Activated naive CD4-positive, alpha-beta T cell treated with anti-CD3 and anti-CD28 coated beads, Interleukin-2, amount 50 U/mL, for 72 hours (primary cell): ENCODE data around the gene ADCY5. TPM values are rescaled to one million over a fixed set of nuclear protein-coding genes. Genes with fewer than 3 reads are reported as not detected.
A peak's percentile ranks its signal among the peaks of the same experiment; 100 is the strongest.

Source experiments
- ATAC-seq, 2 donors: fragments of 150-1000 bp; cut with Tn5 transposase; 2 replicates each; pipeline ENCODE4 v1.10.0; 2021; ENCODE audit warnings: mild to moderate bottlenecking in 2 of 2, moderate library complexity in 2 of 2
- DNase-seq, 2 donors: peaks; one replicate each; pipeline ENCODE4 v3.0.0; 2021 to 2022; ENCODE audit warnings: low spot score in 2 of 2
- H3K27ac Mint-ChIP-seq, 2 donors: one replicate each; pipeline ENCODE4 v1.8.0; 2022; ENCODE audit warnings: mild to moderate bottlenecking in 2 of 2, mixed read lengths in 2 of 2
- H3K36me3 Mint-ChIP-seq, 2 donors: one replicate each; pipeline ENCODE4 v1.8.0; 2022; ENCODE audit warnings: mixed read lengths in 2 of 2
- H3K9me3 Mint-ChIP-seq, 2 donors: one replicate each; pipeline ENCODE4 v1.8.0; 2022; ENCODE audit warnings: mixed read lengths in 2 of 2
- total RNA-seq, 2 donors: library from RNA; stranded (reverse); gene quantifications; one replicate each; pipeline ENCODE4 v1.2.3, GENCODE V29; 2022

The ADCY5 gene
- total RNA-seq, 2 donors from 2014 or later: not detected

DNA sequence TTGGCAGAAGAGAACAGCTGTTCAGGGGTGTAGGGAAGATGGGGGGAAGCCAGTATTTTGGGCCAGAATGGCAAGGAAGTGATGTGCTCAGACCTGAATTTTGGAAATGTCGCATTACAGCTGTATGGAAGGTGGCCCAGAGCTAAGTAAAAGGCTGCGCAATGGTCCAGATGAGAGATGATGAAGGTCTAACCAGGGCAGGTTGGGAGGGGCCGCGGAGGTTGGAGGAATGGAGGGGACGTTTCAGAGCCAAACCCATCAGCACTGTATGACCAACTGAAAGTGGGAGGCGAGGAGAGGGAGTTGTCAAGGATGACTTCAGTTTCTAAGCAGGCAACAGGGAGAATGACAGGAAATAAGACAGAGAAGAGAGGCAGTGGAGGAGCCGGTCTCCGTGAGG is 60.8 kb downstream of the ADCY5 start:
- H3K36me3 Mint-ChIP-seq: no peaks in the 10 kb centered on the region
- no peak overlapping the region for H3K27ac Mint-ChIP-seq
- no peaks in the 10 kb centered on the region for H3K9me3 Mint-ChIP-seq
- ATAC-seq: no peak
- DNase-seq: no peak

DNA sequence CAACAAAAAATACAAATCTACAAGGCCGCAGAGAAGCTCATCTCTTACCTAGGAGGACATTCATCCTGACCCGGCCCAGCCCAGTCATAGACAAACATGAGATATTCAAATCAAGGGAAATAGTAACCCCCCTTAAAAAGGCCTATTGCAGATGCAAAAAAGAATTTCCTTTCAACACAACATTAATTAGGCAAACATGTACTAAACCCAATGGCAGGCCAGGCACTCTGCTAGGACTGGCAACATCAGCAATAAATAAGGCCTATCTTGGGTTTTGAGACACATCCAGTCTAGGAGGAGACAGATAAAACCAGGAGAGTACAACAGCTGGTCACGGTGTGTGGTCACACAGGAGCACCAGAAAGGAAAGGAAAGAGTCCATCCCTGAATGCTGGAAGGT is 61.4 kb downstream of the ADCY5 start:
- Mint-ChIP-seq H3K9me3 (no peaks in the 10 kb centered on the region), H3K27ac (no peak overlapping the region), H3K36me3 (no peaks in the 10 kb centered on the region)
- DNase-seq (no peak), ATAC-seq (no peak)

DNA sequence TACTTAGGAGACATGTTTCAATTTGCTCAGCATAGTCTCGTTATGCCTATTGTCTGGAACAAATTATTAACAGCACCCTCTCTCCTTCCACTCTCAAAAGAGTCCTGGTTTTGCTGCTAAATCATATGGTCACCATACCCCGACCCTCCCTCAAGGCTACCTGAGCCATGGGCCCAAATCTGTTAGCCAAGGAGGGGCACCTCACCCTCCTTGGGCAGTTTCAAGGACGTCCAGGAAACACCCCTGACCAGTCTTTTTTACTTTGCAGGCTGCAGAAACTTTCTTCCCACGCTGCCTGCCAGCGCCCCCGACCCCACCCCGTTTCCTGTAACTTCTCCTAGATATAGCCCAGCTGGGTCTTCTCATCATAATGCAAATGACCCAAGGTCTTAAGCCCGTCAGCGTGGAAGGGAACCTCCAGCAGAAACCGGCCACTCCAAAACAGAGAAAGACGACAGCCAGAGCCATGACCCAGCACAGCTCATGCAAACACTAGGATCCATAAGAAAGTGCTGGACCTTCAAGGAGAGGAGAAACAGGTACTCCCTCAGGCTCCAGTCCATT is 62.3 kb downstream of the ADCY5 start:
- no peaks in the 10 kb centered on the region for H3K9me3 Mint-ChIP-seq
- H3K27ac Mint-ChIP-seq: no peak overlapping the region
- no peak for ATAC-seq
- no peak for DNase-seq
- H3K36me3 Mint-ChIP-seq: no peaks in the 10 kb centered on the region

DNA sequence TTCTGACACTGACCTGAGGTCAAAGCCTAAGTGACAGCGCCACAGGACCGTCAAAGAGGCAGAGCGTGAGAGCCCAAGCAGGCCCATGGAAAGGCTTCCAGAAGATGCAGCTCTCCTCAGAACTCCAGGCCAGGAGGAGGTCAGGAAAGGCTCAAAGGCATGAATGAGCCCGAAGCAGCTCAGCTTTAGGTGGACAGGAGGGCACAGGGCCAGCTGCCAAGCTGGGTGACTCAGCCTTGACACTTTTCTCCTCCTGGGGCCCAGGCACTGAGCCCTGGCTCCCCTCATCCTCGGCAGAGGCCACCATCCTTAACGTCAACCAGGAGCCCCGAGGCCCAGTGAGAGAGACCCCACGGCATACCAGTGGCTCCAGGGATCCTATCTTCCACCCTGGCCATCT is 62.9 kb downstream of the ADCY5 start:
- DNase-seq: no peak
- no peaks in the 10 kb centered on the region for H3K9me3 Mint-ChIP-seq
- no peak overlapping the region for H3K27ac Mint-ChIP-seq
- no peaks in the 10 kb centered on the region for H3K36me3 Mint-ChIP-seq
- ATAC-seq: no peak

DNA sequence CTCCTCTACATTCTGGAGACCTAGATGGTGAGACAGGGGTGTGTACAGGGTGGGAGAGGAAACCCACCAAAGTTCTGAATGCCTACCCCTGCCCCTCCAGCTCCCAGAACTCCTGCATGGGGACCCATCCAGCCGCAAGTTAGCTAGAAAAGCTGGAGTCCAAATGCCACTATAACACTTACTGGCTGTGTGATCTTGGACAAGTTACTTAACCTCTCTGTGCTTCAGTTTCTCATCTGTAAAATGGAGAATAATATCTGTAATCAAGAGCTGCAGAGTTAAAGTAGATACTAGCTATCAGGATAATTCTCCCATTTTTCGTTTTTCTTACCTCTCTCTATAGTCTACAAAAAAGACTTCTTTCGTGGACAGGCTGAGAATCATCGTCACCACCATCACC is 63.4 kb downstream of the ADCY5 start:
- Mint-ChIP-seq H3K36me3 (no peaks in the 10 kb centered on the region), H3K9me3 (no peaks in the 10 kb centered on the region), H3K27ac (no peak overlapping the region)
- no peak for DNase-seq
- no peak for ATAC-seq

DNA sequence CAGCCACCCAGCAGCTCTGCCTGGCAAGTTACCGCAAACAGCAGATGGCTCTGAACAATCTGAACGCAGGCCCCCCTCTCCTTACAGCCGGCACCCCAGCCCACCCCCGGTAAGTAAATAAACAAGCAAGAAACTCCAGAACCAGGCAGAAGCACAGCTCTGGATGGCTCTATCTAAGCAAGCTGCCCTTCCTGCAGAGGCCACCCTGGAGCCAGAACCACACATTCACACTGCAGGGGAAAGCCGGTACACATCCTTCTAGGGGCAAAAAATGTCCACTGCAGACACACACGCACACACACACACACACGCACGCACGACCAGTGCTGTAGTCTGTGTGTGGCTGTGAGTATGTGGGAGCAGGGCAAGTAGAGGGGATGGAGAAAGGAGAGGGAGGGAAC is 63.9 kb downstream of the ADCY5 start:
- no peak for ATAC-seq
- H3K27ac Mint-ChIP-seq: no peak overlapping the region
- no peaks in the 10 kb centered on the region for H3K36me3 Mint-ChIP-seq
- DNase-seq: no peak
- no peaks in the 10 kb centered on the region for H3K9me3 Mint-ChIP-seq

DNA sequence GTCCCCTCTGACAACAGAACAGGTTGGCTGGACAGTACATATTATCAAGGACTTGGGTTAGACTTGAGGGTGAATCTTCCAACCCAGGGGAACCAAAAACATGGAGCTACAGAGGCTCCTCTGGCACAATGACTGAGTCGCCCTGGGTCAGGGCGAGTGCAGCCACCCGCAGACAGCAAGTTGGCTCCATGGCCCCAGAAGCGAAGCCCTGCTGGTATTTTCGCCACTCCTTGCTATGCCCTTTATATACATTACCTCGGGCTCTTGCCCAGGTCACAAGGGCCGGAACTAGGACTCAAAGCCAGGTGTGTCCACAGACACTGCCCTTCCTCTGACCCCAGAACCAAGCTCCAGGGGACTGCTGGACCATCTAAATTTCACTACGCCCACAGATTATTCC is 64.6 kb downstream of the ADCY5 start:
- Mint-ChIP-seq H3K27ac (no peak overlapping the region), H3K36me3 (no peaks in the 10 kb centered on the region), H3K9me3 (no peaks in the 10 kb centered on the region)
- DNase-seq (no peak), ATAC-seq (no peak)

DNA sequence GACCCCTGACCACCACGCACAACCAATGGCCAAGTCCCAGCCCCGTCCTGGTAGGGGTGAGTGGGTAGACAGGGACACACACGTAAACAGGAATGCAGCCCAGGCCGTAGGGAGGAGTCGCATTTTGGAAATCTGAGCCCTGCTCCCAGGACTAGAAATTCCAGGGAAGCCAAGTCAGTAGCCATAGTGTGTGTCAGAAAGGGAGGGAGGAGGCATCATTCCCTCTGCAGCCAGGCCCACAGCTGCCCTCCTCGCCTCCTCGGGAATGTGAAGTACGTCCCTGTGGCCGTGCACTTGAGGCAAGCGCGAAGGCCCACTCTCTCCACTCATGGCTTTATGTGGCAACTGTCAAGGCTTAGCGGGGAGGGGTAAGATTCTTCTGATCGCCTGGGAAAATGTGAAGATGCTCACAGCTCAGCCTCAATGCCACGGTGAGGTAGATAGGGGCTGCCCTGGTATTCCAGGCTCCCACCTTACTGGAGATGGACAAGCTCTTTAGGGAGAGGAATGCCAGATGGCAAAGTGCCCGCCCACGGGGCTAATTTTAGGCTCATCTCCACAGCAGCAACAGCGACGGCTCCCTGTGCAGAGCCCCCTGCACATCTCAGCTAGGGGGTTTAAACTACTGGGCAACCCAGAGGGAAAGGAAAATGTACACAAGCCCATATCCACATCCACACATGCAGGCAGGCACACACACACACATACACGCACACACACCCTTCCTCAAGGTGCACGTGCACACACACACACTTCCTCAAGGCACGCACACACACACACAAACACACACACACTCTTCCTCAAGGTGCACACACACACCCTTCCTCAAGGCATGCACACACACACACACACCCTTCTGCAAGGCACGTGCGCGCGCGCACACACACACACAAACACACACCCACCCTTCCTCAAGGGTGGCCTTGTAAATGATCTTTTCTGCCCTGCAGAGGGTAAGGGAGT is 65.5 kb downstream of the ADCY5 start:
- Mint-ChIP-seq H3K9me3 (no peaks in the 10 kb centered on the region), H3K36me3 (no peaks in the 10 kb centered on the region), H3K27ac (no peak overlapping the region)
- ATAC-seq: no peak
- no peak for DNase-seq

DNA sequence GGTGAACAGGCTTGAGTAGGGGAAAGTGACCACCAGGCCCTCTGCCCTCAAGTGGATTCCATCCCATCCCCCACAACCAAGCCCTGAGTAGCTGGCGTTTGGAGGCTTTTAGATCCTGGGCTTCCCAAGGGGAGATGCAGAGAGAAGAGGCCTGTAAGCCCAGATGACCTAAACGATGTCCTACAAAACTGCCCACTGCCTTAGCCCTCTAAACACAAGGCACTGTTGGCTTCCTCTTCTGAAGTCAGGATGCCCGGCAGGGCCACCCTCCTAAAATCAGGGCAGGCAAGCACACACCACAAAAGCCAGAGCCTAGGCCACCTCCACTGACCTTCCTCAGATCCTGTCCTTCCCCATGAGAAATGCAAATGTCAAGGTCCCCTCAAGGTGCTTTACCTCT is 68.6 kb downstream of the ADCY5 start:
- Mint-ChIP-seq H3K36me3 (no peaks in the 10 kb centered on the region), H3K9me3 (no peaks in the 10 kb centered on the region), H3K27ac (no peak overlapping the region)
- DNase-seq (no peak), ATAC-seq (no peak)

DNA sequence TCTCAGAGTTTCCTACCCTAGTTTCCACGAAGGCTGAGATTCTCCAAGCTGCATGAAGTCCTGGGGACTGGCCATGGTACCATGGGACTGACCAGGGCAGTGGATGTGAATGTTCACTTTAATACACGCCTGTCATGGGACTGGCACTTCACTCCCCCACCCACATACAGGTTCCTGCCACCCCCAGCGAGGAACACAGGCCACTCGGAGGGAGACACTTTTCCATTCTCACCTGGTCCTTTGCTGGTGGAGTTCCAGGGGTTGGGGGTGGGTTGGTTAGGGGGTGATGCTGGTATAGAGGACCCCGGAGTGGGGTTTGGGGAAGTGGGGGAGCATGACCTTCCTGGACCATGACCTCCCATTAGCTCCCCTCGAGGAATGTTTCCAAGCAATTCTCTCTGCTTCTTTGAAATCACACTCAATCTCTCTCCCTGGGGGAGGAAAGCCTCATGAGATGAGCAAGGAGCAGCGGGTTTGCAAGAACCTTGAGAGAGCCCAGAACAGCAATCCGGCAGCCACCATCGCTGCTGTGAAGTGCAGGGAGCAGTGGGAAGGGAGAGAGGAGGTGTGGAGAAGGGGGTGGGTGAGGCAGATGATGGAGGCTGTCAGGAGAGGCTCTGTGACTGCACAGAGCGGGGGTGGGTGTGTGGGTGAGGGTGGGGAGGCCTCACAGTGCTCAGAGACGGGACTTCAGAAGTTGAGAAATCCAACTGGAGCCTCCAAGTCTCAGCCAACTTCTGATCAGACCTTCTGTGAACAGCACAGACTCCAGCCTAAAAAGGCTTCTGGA is 69.7 kb downstream of the ADCY5 start:
- H3K9me3 Mint-ChIP-seq: no peaks in the 10 kb centered on the region
- no peak overlapping the region for H3K27ac Mint-ChIP-seq
- DNase-seq (peak in 1 of 2 donors; percentile 4), ATAC-seq (no peak)
- H3K36me3 Mint-ChIP-seq: no peaks in the 10 kb centered on the region

DNA sequence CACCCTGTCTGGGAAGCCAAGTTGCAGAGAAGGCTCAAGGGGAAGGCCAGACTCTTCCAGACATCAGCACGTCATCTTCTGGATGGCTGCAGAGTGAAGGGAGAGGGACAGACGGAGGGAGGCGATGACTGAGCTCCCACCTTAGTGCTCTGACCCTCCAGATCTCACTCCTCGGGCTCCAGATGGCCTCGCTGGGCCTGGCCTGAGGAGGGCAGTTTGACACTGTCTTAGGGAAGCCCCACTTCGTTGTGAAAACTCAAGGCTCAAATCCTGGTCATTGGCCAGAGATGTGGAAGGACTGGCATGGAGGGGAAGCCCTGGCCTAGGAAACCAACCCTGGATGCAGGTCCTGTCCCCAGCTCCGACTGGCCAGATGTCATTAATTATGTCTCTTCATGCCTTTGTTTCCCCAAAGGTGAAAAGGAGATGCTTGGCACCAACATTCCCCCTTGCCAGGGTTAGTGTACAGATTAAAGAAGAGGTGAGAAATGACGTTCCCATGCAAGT is 70.4 kb downstream of the ADCY5 start:
- peak in 1 of 2 donors; percentile 23 for DNase-seq
- H3K27ac Mint-ChIP-seq: no peak overlapping the region
- no peaks in the 10 kb centered on the region for H3K36me3 Mint-ChIP-seq
- no peak for ATAC-seq
- H3K9me3 Mint-ChIP-seq: no peaks in the 10 kb centered on the region

DNA sequence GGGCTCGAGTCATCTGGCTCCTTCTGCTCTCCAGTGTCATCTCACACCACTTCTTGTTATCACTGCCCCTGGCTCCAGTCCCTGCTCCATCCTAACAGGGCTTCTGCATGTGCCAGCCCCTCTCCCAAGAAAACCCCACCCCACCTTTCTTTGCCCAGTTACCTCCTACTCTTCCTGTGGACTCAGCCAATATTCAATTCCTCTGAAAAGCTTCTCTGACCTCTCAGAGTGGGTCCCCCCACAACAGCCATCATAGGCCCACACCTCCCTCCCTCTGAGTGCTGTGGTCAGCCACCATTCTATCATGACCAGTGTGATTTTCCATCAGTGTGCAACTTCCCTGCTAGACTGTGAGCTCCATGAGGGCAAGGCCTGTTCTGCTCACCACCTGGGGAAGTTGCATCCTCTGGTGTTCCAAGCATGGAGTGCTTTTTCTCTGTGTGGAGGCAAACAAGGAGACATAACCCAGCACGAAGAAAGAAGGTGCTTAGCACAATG is 71.6 kb downstream of the ADCY5 start:
- no peak for ATAC-seq
- no peaks in the 10 kb centered on the region for H3K36me3 Mint-ChIP-seq
- no peaks in the 10 kb centered on the region for H3K9me3 Mint-ChIP-seq
- H3K27ac Mint-ChIP-seq: no peak overlapping the region
- DNase-seq: peak in 1 of 2 donors; percentile 28

DNA sequence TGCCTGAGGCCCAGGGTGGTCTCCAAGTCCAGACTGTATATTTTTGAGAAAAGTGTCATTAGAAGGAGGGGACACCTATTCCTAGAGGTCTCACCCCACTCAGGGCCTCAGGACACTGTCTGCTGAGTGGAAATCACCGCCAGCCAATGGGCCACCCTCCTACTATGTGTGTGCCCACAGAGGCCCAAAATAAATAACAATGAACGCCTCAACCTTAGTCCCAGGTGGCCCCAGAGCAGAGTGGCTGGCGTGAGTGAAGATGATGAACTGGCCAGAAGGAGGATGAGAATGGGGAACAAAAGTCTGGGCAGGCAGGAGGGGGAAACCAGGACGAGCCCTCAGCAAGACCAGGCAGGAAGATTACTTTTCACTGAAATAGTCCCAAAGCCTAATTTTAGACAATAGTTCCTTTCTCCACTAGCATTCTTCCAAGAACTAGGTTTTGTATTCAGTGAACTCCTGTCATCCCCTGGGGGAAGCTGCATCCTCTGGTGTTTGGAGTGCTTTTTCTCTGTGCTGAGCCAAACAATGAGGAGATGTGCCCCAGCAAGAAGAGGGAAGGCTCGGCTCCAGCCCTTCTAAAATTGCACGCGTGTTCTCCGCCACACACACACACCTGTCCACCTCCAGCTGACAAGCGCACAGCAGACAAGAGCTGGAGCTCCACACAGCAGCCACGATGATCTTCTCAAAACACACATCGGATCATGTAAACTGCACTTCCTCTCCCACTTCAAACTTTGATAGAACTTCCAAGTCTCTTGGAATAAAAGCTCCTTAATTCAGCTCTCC is 72.2 kb downstream of the ADCY5 start:
- Mint-ChIP-seq H3K27ac (no peak overlapping the region), H3K9me3 (no peaks in the 10 kb centered on the region), H3K36me3 (no peaks in the 10 kb centered on the region)
- ATAC-seq: no peak
- peak in 1 of 2 donors; percentile 39 for DNase-seq

DNA sequence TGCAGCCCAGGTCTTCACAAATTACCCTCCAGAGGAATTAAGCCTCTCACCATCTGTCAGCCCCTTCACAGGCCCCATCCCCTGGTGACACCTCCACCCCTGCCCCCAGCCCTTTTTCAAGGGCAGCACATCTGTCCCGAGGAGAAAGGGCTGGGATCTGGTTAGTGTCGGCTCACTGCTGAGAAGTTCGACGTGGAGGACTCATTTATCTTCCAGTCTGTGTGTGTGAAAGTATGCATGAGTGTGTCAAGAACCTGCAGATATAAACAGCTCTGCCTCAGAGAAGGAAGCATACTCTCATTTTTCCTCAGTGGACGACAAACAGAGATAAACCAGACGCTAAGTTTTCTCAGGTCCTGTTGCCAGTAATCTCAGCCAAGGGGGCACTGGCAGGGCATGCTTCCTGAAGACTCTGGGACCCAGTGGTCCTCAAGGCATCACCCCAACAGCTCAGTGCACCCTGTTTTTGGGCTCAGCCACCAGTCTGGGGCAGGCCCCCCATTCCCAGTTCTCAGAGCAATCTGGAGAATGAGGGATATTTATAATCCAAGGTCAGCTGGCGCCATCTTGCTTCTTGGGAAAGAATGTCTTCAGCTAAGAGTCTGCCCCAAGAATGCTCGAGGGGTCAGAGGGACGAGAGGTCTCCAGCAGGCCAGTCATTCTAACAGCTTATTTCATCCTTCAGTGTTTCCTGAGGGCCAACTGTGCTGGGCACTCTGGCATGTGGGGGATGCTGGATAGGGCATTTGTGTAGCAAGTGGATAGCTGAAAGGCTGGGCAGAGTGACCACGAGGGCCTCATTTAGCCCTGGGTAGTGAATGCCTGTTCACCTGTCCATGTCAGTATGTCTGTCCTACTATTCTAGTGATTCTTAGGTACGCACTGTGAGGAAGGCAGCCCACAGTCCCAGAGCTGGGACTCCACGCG is 73.6 kb downstream of the ADCY5 start:
- no peak for ATAC-seq
- Mint-ChIP-seq H3K9me3 (no peaks in the 10 kb centered on the region), H3K36me3 (no peaks in the 10 kb centered on the region), H3K27ac (no peak overlapping the region)
- DNase-seq: peak in 1 of 2 donors; percentile 41

DNA sequence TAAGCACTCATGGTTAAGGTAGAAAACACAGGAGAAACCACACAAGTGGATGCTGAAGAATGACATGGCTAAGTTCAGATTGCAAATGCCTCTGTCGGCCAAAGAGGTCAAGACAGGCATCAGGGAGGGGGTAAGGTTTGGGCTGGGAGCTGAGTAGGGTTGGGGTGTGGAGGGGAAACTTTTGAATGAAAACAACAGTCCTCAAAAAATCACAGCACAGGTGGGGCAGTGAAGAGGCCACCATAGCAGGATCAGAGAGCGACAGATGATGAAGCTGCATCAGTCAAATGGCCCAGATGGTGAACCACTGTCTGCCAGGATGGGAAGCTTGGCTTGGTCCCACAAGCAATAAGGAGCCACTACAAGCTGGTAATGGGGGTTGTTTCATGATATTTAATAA is 74.9 kb downstream of the ADCY5 start:
- DNase-seq (peak in 1 of 2 donors; percentile 4), ATAC-seq (no peak)
- Mint-ChIP-seq H3K27ac (no peak overlapping the region), H3K9me3 (no peaks in the 10 kb centered on the region), H3K36me3 (no peaks in the 10 kb centered on the region)
